ENCODE measurements around the gene COL11A1.
"Not testable (repeated sequence)": the region's sequence is repeated elsewhere in the genome, so short reads cannot be mapped to it uniquely, and the experiment has no call there.

- TF ChIP-seq CTCF (IDR thresholded peaks at IDR 0.05; ENCODE audit: low read depth, low read length); EZH2phosphoT487 (IDR thresholded peaks at IDR 0.05; ENCODE audit: low read depth): not testable (repeated sequence)
These were observed 80.2 kb downstream of the COL11A1 start for GRCh38 chr1:103028110-103028509.
